HCT116 (cell line): ENCODE measurements around the gene FERMT2.

Experiments used
- CTCF ChIP-seq, 3 experiments: fragments of 200-600 bp in 1 of 3; sonication (generic) in 1 of 3; IDR thresholded peaks in 2 of 3; conservative IDR thresholded peaks in 1 of 3; 2 replicates each; pipeline ENCODE4 v1.5.1; 2012 to 2017; ENCODE audit warnings: low read depth in 2 of 3, low read length in 2 of 3, antibody characterized with exemption in 1 of 3, borderline replicate concordance in 1 of 3, control low read depth in 1 of 3, mild to moderate bottlenecking in 1 of 3, mixed read lengths in 1 of 3, mixed run types in 1 of 3, moderate library complexity in 1 of 3; ENCODE audit not compliant: insufficient read depth in 1 of 3
- EZH2phosphoT487 ChIP-seq: fragments of 200-600 bp; IDR thresholded peaks from 2 replicates; pipeline ENCODE4 v1.6.1; 2018; ENCODE audit warnings: antibody characterized with exemption, borderline replicate concordance
- REST ChIP-seq: IDR thresholded peaks from 2 replicates; pipeline ENCODE4 v1.6.1; 2012; ENCODE audit warnings: low read depth
- SP1 ChIP-seq: IDR thresholded peaks from 2 replicates; pipeline ENCODE4 v1.6.1; 2012; ENCODE audit warnings: low read depth

DNA sequence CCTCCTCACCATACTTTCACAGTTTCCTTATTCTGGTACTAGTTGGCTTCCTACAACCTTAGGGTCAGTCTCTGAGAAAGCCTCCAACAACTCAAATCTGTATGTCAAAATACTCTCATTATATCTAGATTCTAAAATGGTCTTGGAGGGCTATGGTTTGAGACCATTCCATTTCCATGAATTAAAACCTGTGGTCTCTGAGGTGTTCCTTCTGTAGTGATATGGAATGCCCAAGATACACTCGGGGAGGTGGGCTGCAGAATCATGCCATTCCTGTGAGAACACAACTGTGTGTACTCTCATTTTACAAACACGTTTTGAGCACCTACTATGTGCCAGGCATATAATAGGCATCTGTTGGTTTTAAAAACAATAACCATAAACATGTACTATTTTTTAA, 74.0 kb downstream of the FERMT2 start:
- no peak for TF ChIP-seq EZH2phosphoT487
- no peak for TF ChIP-seq CTCF (IDR thresholded peaks at IDR 0.05 in 2 of 3, conservative IDR thresholded peaks at IDR 0.05 in 1 of 3; ENCODE audit: borderline replicate concordance in 1 of 3, insufficient read depth in 1 of 3, low read depth in 2 of 3, low read length in 2 of 3)
- TF ChIP-seq REST, result no peak
- no peak for TF ChIP-seq SP1
